ENCODE data around the gene LPP. TPM values are rescaled to one million over a fixed set of nuclear protein-coding genes. Genes with fewer than 3 reads are reported as not detected.

Gene LPP
- total and polyA plus RNA-seq, 2 of the 13 experiments (the other 11 are each of a cell fraction or from before 2014, with no cell fraction given), result 19.2 to 29.9 TPM

GRCh38 chr3:188294823-188295487, 141.0 kb downstream of the LPP start (continued):
- TF ChIP-seq SKIL (CRISPR knock-in tag; IDR thresholded peaks at IDR 0.05; ENCODE audit: borderline replicate concordance) (peak; percentile 96), FLYWCH1 (CRISPR knock-in tag; IDR thresholded peaks at IDR 0.05) (no peak), PAF1 (CRISPR knock-in tag; IDR thresholded peaks at IDR 0.05) (no peak), RAD21 (CRISPR knock-in tag; IDR thresholded peaks at IDR 0.05) (peak; percentile 37; the same call in 1 of the 2 replicates), THYN1 (CRISPR knock-in tag; IDR thresholded peaks at IDR 0.05; ENCODE audit: borderline replicate concordance, low read depth) (no peak), SIX1 (CRISPR knock-in tag; IDR thresholded peaks at IDR 0.05; ENCODE audit: borderline replicate concordance) (peak; percentile 85), HINFP (CRISPR knock-in tag; IDR thresholded peaks at IDR 0.05; ENCODE audit: low read depth) (0 out of 2 replicates have a peak, but pooled peaks have one; percentile 53), SKI (IDR thresholded peaks at IDR 0.05; ENCODE audit: partially characterized antibody) (peak; percentile 87), SAP130 (CRISPR knock-in tag; IDR thresholded peaks at IDR 0.05; ENCODE audit: low read depth) (peak; percentile 87), ATF2 (CRISPR knock-in tag; IDR thresholded peaks at IDR 0.05) (peak; percentile 92), ZNF230 (CRISPR knock-in tag; IDR thresholded peaks at IDR 0.05) (peak; percentile 72; the same call in 1 of the 2 replicates), HNRNPK (IDR thresholded peaks at IDR 0.05; ENCODE audit: low read depth, low read length, poor library complexity, severe bottlenecking) (no peak), ZNF503 (CRISPR knock-in tag; IDR thresholded peaks at IDR 0.05) (peak; percentile 93), ZNF367 (CRISPR knock-in tag; IDR thresholded peaks at IDR 0.05; ENCODE audit: borderline replicate concordance) (no peak), SMAD1 (CRISPR knock-in tag; IDR thresholded peaks at IDR 0.05; ENCODE audit: borderline replicate concordance, low read depth) (no peak), ZNF83 (CRISPR knock-in tag; IDR thresholded peaks at IDR 0.05; ENCODE audit: borderline replicate concordance) (no peak), NFKB2 (CRISPR knock-in tag; IDR thresholded peaks at IDR 0.05; ENCODE audit: borderline replicate concordance) (no peak), CREBL2 (CRISPR knock-in tag; IDR thresholded peaks at IDR 0.05; ENCODE audit: borderline replicate concordance) (0 out of 2 replicates have a peak, but pooled peaks have one; percentile 42), LCORL (IDR thresholded peaks at IDR 0.05) (no peak), LCORL (CRISPR knock-in tag; IDR thresholded peaks at IDR 0.05) (peak; percentile 69; the same call in 1 of the 2 replicates), CHD4 (IDR thresholded peaks at IDR 0.05; ENCODE audit: borderline replicate concordance, low read length) (no peak), ZFP36L2 (CRISPR knock-in tag; IDR thresholded peaks at IDR 0.05) (no peak)
